ENCODE data around the gene C16orf95.
A peak's percentile ranks its signal among the peaks of the same experiment; 100 is the strongest.
"Not testable (repeated sequence)": the region's sequence is repeated elsewhere in the genome, so short reads cannot be mapped to it uniquely, and the experiment has no call there.

C16orf95 gene

GRCh38 chr16:87286839-87287626 is 30.2 kb downstream of the C16orf95 start:
- DNase-seq (ENCODE audit: low read depth), result no peak

- no peak for DNase-seq (ENCODE audit: low read depth)
Measured at GRCh38 chr16:87284183-87284582, 33.0 kb downstream of the C16orf95 start.

- no peak for DNase-seq (ENCODE audit: low read depth)
Measured at GRCh38 chr16:87279094-87279658, 38.0 kb downstream of the C16orf95 start.

- DNase-seq (ENCODE audit: low read depth), result peak; percentile 76
Measured at GRCh38 chr16:87278191-87279093, 38.8 kb downstream of the C16orf95 start.

GRCh38 chr16:87276924-87277323 is 40.3 kb downstream of the C16orf95 start:
- no peak for DNase-seq (ENCODE audit: low read depth)

- no peak for DNase-seq (ENCODE audit: low read depth)
Measured at GRCh38 chr16:87276091-87276701, 41.0 kb downstream of the C16orf95 start.

GRCh38 chr16:87274794-87275193 is 42.4 kb downstream of the C16orf95 start:
- DNase-seq (ENCODE audit: low read depth), result peak; percentile 15

GRCh38 chr16:87273471-87274030 is 43.6 kb downstream of the C16orf95 start:
- no peak for DNase-seq (ENCODE audit: low read depth)

- DNase-seq (ENCODE audit: low read depth), result no peak
Measured at GRCh38 chr16:87271256-87271655, 45.9 kb downstream of the C16orf95 start.

GRCh38 chr16:87267566-87267965 is 49.6 kb downstream of the C16orf95 start:
- DNase-seq (ENCODE audit: low read depth), result no peak

- no peak for DNase-seq (ENCODE audit: low read depth)
Measured at GRCh38 chr16:87266846-87267245, 50.3 kb downstream of the C16orf95 start.

- no peak for DNase-seq (ENCODE audit: low read depth)
Measured at GRCh38 chr16:87265261-87265660, 51.9 kb downstream of the C16orf95 start.

GRCh38 chr16:87264634-87265033 is 52.6 kb downstream of the C16orf95 start:
- DNase-seq (ENCODE audit: low read depth), result no peak

- DNase-seq (ENCODE audit: low read depth), result no peak
Measured at GRCh38 chr16:87263418-87264052, 53.7 kb downstream of the C16orf95 start.

GRCh38 chr16:87259431-87259830 is 57.8 kb downstream of the C16orf95 start:
- DNase-seq (ENCODE audit: low read depth), result no peak

GRCh38 chr16:87258653-87259052 is 58.5 kb downstream of the C16orf95 start:
- DNase-seq (ENCODE audit: low read depth), result not testable (repeated sequence)

GRCh38 chr16:87255866-87256265 is 61.3 kb downstream of the C16orf95 start:
- no peak for DNase-seq (ENCODE audit: low read depth)

GRCh38 chr16:87254734-87255133 is 62.5 kb downstream of the C16orf95 start:
- no peak for DNase-seq (ENCODE audit: low read depth)

- DNase-seq (ENCODE audit: low read depth), result no peak
Measured at GRCh38 chr16:87254296-87254695, 62.9 kb downstream of the C16orf95 start.

- no peak for DNase-seq (ENCODE audit: low read depth)
Measured at GRCh38 chr16:87253536-87253935, 63.7 kb downstream of the C16orf95 start.
